Sigmoid colon (tissue), 4 donors: ENCODE measurements around the gene DCC.

Source experiments
- EP300 ChIP-seq, 4 donors: sonication (generic); formaldehyde crosslinking; IDR thresholded peaks; one replicate each; pipeline ENCODE4 v1.6.1; 2017; ENCODE audit warnings: antibody characterized with exemption in 4 of 4
- TF ChIP-seq, protein P1 (sequence below), 4 experiments: fragments of 450-650 bp in 3 of 4; fragments of 200-600 bp in 1 of 4; IDR thresholded peaks; one replicate each; pipeline ENCODE4 v1.5.1; 2016 to 2019; ENCODE audit warnings: antibody characterized with exemption in 4 of 4, mild to moderate bottlenecking in 3 of 4, moderate library complexity in 2 of 4

DNA sequence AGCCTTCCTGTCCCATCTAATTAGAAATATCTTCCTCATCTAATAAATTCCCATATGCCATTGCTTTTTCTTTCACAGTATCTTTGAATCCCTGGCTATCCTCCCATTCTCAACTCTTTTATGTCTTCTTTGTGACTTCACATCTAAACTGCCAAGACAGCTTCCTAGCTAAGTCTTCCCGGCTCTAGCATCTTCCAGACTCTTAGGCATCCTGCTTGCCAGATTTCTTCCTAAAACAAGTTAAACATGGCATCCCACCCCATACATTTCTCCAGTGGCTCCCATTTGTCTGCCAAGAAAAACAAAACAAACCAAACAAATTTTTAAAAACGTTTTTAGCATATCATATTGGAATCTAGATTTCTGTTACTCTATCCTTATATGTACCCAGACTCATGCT, 1132.5 kb downstream of the DCC start:
- TF ChIP-seq, protein P1, sequence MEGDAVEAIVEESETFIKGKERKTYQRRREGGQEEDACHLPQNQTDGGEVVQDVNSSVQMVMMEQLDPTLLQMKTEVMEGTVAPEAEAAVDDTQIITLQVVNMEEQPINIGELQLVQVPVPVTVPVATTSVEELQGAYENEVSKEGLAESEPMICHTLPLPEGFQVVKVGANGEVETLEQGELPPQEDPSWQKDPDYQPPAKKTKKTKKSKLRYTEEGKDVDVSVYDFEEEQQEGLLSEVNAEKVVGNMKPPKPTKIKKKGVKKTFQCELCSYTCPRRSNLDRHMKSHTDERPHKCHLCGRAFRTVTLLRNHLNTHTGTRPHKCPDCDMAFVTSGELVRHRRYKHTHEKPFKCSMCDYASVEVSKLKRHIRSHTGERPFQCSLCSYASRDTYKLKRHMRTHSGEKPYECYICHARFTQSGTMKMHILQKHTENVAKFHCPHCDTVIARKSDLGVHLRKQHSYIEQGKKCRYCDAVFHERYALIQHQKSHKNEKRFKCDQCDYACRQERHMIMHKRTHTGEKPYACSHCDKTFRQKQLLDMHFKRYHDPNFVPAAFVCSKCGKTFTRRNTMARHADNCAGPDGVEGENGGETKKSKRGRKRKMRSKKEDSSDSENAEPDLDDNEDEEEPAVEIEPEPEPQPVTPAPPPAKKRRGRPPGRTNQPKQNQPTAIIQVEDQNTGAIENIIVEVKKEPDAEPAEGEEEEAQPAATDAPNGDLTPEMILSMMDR (IDR thresholded peaks at IDR 0.05): no peak
- TF ChIP-seq EP300 (IDR thresholded peaks at IDR 0.05): no peak
